Dendritic cell treated with granulocyte-macrophage colony-stimulating factor and Interleukin-4, amounts not matched to agents 40 ng/mL and 50 ng/mL, for 4 days (primary cell): ENCODE measurements around the gene EHHADH.

Source experiments
- H3K27ac Mint-ChIP-seq: one replicate; pipeline ENCODE4 v1.8.0; 2022; ENCODE audit warnings: mild to moderate bottlenecking, mixed read lengths
- H3K27me3 Mint-ChIP-seq: one replicate; pipeline ENCODE4 v1.8.0; 2022; ENCODE audit warnings: mild to moderate bottlenecking, mixed read lengths
- H3K36me3 Mint-ChIP-seq: one replicate; pipeline ENCODE4 v1.8.0; 2022; ENCODE audit warnings: low read depth, mixed read lengths
- H3K4me1 Mint-ChIP-seq: one replicate; pipeline ENCODE4 v1.8.0; 2022; ENCODE audit warnings: low read depth, mixed read lengths
- H3K4me3 Mint-ChIP-seq: one replicate; pipeline ENCODE4 v1.8.0; 2022; ENCODE audit warnings: mild to moderate bottlenecking, moderate library complexity, mixed read lengths
- H3K9me3 Mint-ChIP-seq: one replicate; pipeline ENCODE4 v1.8.0; 2022; ENCODE audit warnings: mixed read lengths
- intact Hi-C: fragments of 100-400 bp; cut with micrococcal nuclease; formaldehyde crosslinking; loops from one replicate; pipeline ENCODE4 v1.15.0; 2022

The EHHADH gene

GRCh38 chr3:185199206-185199605 is 54.6 kb downstream of the EHHADH start:
- Mint-ChIP-seq H3K36me3 (peaks cover 17% of the 10 kb centered on the region), H3K4me1 (no peaks in the 10 kb centered on the region), H3K27me3 (no peaks in the 10 kb centered on the region), H3K9me3 (no peaks in the 10 kb centered on the region), H3K27ac (no peak overlapping the region), H3K4me3 (no peak overlapping the region)
- intact Hi-C loops, result no loop called here

- Mint-ChIP-seq H3K4me1 (no peaks in the 10 kb centered on the region), H3K27ac (no peak overlapping the region), H3K9me3 (no peaks in the 10 kb centered on the region), H3K36me3 (peaks cover 20% of the 10 kb centered on the region), H3K4me3 (no peak overlapping the region), H3K27me3 (no peaks in the 10 kb centered on the region)
- intact Hi-C loops, result no loop called here
These were observed 56.8 kb downstream of the EHHADH start for GRCh38 chr3:185197068-185197467.

- no peak overlapping the region for H3K4me3 Mint-ChIP-seq
- no peaks in the 10 kb centered on the region for H3K27me3 Mint-ChIP-seq
- no peaks in the 10 kb centered on the region for H3K9me3 Mint-ChIP-seq
- peaks cover 12% of the 10 kb centered on the region for H3K36me3 Mint-ChIP-seq
- no peaks in the 10 kb centered on the region for H3K4me1 Mint-ChIP-seq
- intact Hi-C loops, result no loop called here
- H3K27ac Mint-ChIP-seq, result no peak overlapping the region
These were observed 58.2 kb downstream of the EHHADH start for GRCh38 chr3:185195652-185196051.

- H3K27ac Mint-ChIP-seq, result no peak overlapping the region
- H3K4me3 Mint-ChIP-seq, result no peak overlapping the region
- no peaks in the 10 kb centered on the region for H3K27me3 Mint-ChIP-seq
- H3K36me3 Mint-ChIP-seq, result peaks cover 11% of the 10 kb centered on the region
- no peaks in the 10 kb centered on the region for H3K4me1 Mint-ChIP-seq
- H3K9me3 Mint-ChIP-seq, result no peaks in the 10 kb centered on the region
- intact Hi-C loops, result no loop called here
These were observed 65.0 kb downstream of the EHHADH start for GRCh38 chr3:185188816-185189215.

GRCh38 chr3:185187391-185187790 is 66.5 kb downstream of the EHHADH start:
- H3K27ac Mint-ChIP-seq, result no peak overlapping the region
- no peak overlapping the region for H3K4me3 Mint-ChIP-seq
- intact Hi-C loops, result no loop called here
- no peaks in the 10 kb centered on the region for H3K4me1 Mint-ChIP-seq
- H3K9me3 Mint-ChIP-seq, result no peaks in the 10 kb centered on the region
- H3K27me3 Mint-ChIP-seq, result no peaks in the 10 kb centered on the region
- H3K36me3 Mint-ChIP-seq, result peaks cover under 1% of the 10 kb centered on the region

- Mint-ChIP-seq H3K27ac (no peak overlapping the region), H3K9me3 (no peaks in the 10 kb centered on the region), H3K36me3 (no peaks in the 10 kb centered on the region), H3K4me1 (peaks cover 28% of the 10 kb centered on the region), H3K27me3 (no peaks in the 10 kb centered on the region), H3K4me3 (no peak overlapping the region)
- intact Hi-C loops, result loop anchor here (10.0 kb wide), 1 partner anchor 302 kb away; no protein-coding TSS in a partner anchor
These were observed 77.0 kb downstream of the EHHADH start for GRCh38 chr3:185176750-185177359.

- intact Hi-C loops, result loop anchor here (10.0 kb wide), 1 partner anchor 301 kb away; no protein-coding TSS in a partner anchor
These were observed 78.4 kb downstream of the EHHADH start for GRCh38 chr3:185175370-185175987.

GRCh38 chr3:185172086-185173049 is 81.5 kb downstream of the EHHADH start:
- no peak overlapping the region for H3K4me3 Mint-ChIP-seq
- H3K27me3 Mint-ChIP-seq, result peaks cover 2% of the 10 kb centered on the region
- no peaks in the 10 kb centered on the region for H3K9me3 Mint-ChIP-seq
- intact Hi-C loops, result loop anchor here (10.0 kb wide), 1 partner anchor 298 kb away; no protein-coding TSS in a partner anchor
- H3K4me1 Mint-ChIP-seq, result peaks cover 30% of the 10 kb centered on the region
- H3K36me3 Mint-ChIP-seq, result no peaks in the 10 kb centered on the region
- H3K27ac Mint-ChIP-seq, result peak overlapping the region; percentile 55

More at GRCh38 chr3:185175370-185175987, 78.4 kb downstream of the EHHADH start:
- Mint-ChIP-seq H3K27me3 (no peaks in the 10 kb centered on the region), H3K36me3 (no peaks in the 10 kb centered on the region), H3K9me3 (no peaks in the 10 kb centered on the region), H3K4me3 (peak overlapping the region; percentile 13), H3K4me1 (peaks cover 30% of the 10 kb centered on the region), H3K27ac (peak overlapping the region; percentile 82)

- H3K4me3 Mint-ChIP-seq, result no peak overlapping the region
- intact Hi-C loops, result no loop called here
- H3K36me3 Mint-ChIP-seq, result no peaks in the 10 kb centered on the region
- H3K27ac Mint-ChIP-seq, result no peak overlapping the region
- peaks cover 8% of the 10 kb centered on the region for H3K27me3 Mint-ChIP-seq
- H3K9me3 Mint-ChIP-seq, result no peaks in the 10 kb centered on the region
- H3K4me1 Mint-ChIP-seq, result no peaks in the 10 kb centered on the region
These were observed 89.2 kb downstream of the EHHADH start for GRCh38 chr3:185164428-185165217.

- intact Hi-C loops, result no loop called here
- Mint-ChIP-seq H3K9me3 (no peaks in the 10 kb centered on the region), H3K36me3 (no peaks in the 10 kb centered on the region), H3K4me3 (no peak overlapping the region), H3K27ac (no peak overlapping the region), H3K4me1 (no peaks in the 10 kb centered on the region), H3K27me3 (peaks cover 18% of the 10 kb centered on the region)
These were observed 91.2 kb downstream of the EHHADH start for GRCh38 chr3:185162634-185163033.

GRCh38 chr3:185161761-185162160 is 92.1 kb downstream of the EHHADH start:
- H3K9me3 Mint-ChIP-seq, result no peaks in the 10 kb centered on the region
- H3K4me3 Mint-ChIP-seq, result no peak overlapping the region
- intact Hi-C loops, result no loop called here
- no peaks in the 10 kb centered on the region for H3K36me3 Mint-ChIP-seq
- no peak overlapping the region for H3K27ac Mint-ChIP-seq
- peaks cover 22% of the 10 kb centered on the region for H3K27me3 Mint-ChIP-seq
- H3K4me1 Mint-ChIP-seq, result no peaks in the 10 kb centered on the region

- no peak overlapping the region for H3K4me3 Mint-ChIP-seq
- H3K9me3 Mint-ChIP-seq, result no peaks in the 10 kb centered on the region
- H3K4me1 Mint-ChIP-seq, result peaks cover 5% of the 10 kb centered on the region
- intact Hi-C loops, result loop anchor here (10.0 kb wide), 1 partner anchor 137 kb away; no protein-coding TSS in a partner anchor
- peaks cover 25% of the 10 kb centered on the region for H3K27me3 Mint-ChIP-seq
- H3K36me3 Mint-ChIP-seq, result no peaks in the 10 kb centered on the region
- no peak overlapping the region for H3K27ac Mint-ChIP-seq
These were observed 96.5 kb downstream of the EHHADH start for GRCh38 chr3:185157347-185157746.

GRCh38 chr3:185155678-185156077 is 98.2 kb downstream of the EHHADH start:
- intact Hi-C loops, result loop anchor here (10.0 kb wide), 1 partner anchor 139 kb away; no protein-coding TSS in a partner anchor
- H3K27ac Mint-ChIP-seq, result no peak overlapping the region
- no peaks in the 10 kb centered on the region for H3K9me3 Mint-ChIP-seq
- no peak overlapping the region for H3K4me3 Mint-ChIP-seq
- H3K27me3 Mint-ChIP-seq, result peaks cover 31% of the 10 kb centered on the region
- H3K36me3 Mint-ChIP-seq, result no peaks in the 10 kb centered on the region
- H3K4me1 Mint-ChIP-seq, result peaks cover 10% of the 10 kb centered on the region
